ENCODE data around the gene KXD1.

- TF ChIP-seq, protein P1, sequence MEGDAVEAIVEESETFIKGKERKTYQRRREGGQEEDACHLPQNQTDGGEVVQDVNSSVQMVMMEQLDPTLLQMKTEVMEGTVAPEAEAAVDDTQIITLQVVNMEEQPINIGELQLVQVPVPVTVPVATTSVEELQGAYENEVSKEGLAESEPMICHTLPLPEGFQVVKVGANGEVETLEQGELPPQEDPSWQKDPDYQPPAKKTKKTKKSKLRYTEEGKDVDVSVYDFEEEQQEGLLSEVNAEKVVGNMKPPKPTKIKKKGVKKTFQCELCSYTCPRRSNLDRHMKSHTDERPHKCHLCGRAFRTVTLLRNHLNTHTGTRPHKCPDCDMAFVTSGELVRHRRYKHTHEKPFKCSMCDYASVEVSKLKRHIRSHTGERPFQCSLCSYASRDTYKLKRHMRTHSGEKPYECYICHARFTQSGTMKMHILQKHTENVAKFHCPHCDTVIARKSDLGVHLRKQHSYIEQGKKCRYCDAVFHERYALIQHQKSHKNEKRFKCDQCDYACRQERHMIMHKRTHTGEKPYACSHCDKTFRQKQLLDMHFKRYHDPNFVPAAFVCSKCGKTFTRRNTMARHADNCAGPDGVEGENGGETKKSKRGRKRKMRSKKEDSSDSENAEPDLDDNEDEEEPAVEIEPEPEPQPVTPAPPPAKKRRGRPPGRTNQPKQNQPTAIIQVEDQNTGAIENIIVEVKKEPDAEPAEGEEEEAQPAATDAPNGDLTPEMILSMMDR (IDR thresholded peaks at IDR 0.05; ENCODE audit: insufficient read depth, low read length, poor library complexity, severe bottlenecking): no peak
- no peak for TF ChIP-seq EZH2phosphoT487 (conservative IDR thresholded peaks at IDR 0.05; ENCODE audit: low read length)
These were observed 17.1 kb downstream of the KXD1 start for GRCh38 chr19:18574691-18575291.

Measured in SU-DHL-6 (cell line).